Hepatic stellate cell (primary cell): Measurements from ENCODE around the gene RASGEF1C.

Experiments
- DNase-seq: peaks from one replicate; pipeline ENCODE4 v3.0.0; 2011; ENCODE audit warnings: low spot score

RASGEF1C gene

GRCh38 chr5:180179442-180180420 is 29.3 kb downstream of the RASGEF1C start:
- no peak for DNase-seq

GRCh38 chr5:180178531-180179441 is 30.2 kb downstream of the RASGEF1C start:
- no peak for DNase-seq

- no peak for DNase-seq
Measured at GRCh38 chr5:180176191-180176590, 32.8 kb downstream of the RASGEF1C start.

GRCh38 chr5:180175015-180175431 is 34.0 kb downstream of the RASGEF1C start:
- DNase-seq = no peak

- no peak for DNase-seq
Measured at GRCh38 chr5:180174587-180174972, 34.4 kb downstream of the RASGEF1C start.

GRCh38 chr5:180173875-180174586 is 35.0 kb downstream of the RASGEF1C start:
- DNase-seq = no peak

- DNase-seq = no peak
Measured at GRCh38 chr5:180173198-180173544, 35.8 kb downstream of the RASGEF1C start.

- DNase-seq = no peak
Measured at GRCh38 chr5:180172447-180173197, 36.4 kb downstream of the RASGEF1C start.

- DNase-seq = no peak
Measured at GRCh38 chr5:180171568-180172094, 37.4 kb downstream of the RASGEF1C start.

GRCh38 chr5:180170810-180171567 is 38.0 kb downstream of the RASGEF1C start:
- DNase-seq = no peak

- no peak for DNase-seq
Measured at GRCh38 chr5:180170106-180170809, 38.8 kb downstream of the RASGEF1C start.

- no peak for DNase-seq
Measured at GRCh38 chr5:180169248-180170105, 39.5 kb downstream of the RASGEF1C start.

GRCh38 chr5:180168758-180169157 is 40.3 kb downstream of the RASGEF1C start:
- no peak for DNase-seq

- no peak for DNase-seq
Measured at GRCh38 chr5:180166176-180166575, 42.8 kb downstream of the RASGEF1C start.

GRCh38 chr5:180162304-180162661 is 46.7 kb downstream of the RASGEF1C start:
- DNase-seq = no peak

- DNase-seq = no peak
Measured at GRCh38 chr5:180161420-180162303, 47.3 kb downstream of the RASGEF1C start.

- no peak for DNase-seq
Measured at GRCh38 chr5:180160789-180161188, 48.2 kb downstream of the RASGEF1C start.

- DNase-seq = no peak
Measured at GRCh38 chr5:180160215-180160614, 48.8 kb downstream of the RASGEF1C start.
